Muscle layer of colon (tissue), 2 donors: ENCODE data around the gene PRLHR.

Source experiments
- H3K27ac ChIP-seq: one replicate; pipeline ENCODE4 v1.7.0; 2013; ENCODE audit warnings: low read depth, mild to moderate bottlenecking, low read length, moderate library complexity
- H3K27me3 ChIP-seq, 2 donors: one replicate each; pipeline ENCODE4 v1.7.0; 2013; ENCODE audit warnings: low read length in 2 of 2, mild to moderate bottlenecking in 2 of 2; ENCODE audit not compliant: insufficient read depth in 2 of 2, control insufficient read depth in 1 of 2
- H3K36me3 ChIP-seq: one replicate; pipeline ENCODE4 v1.7.0; 2013; ENCODE audit warnings: mild to moderate bottlenecking, low read length; ENCODE audit not compliant: insufficient read depth
- H3K4me1 ChIP-seq: one replicate; pipeline ENCODE4 v1.7.0; 2013; ENCODE audit warnings: mild to moderate bottlenecking, low read length; ENCODE audit not compliant: insufficient read depth
- H3K4me3 ChIP-seq, 2 donors: one replicate each; pipeline ENCODE4 v1.7.0; 2013; ENCODE audit warnings: low read length in 2 of 2, low read depth in 1 of 2, mild to moderate bottlenecking in 1 of 2, moderate library complexity in 1 of 2
- H3K9ac ChIP-seq: one replicate; pipeline ENCODE4 v1.7.0; 2013; ENCODE audit warnings: low read length
- H3K9me3 ChIP-seq: one replicate; pipeline ENCODE4 v1.7.0; 2013; ENCODE audit warnings: mild to moderate bottlenecking, low read length
- donor health status: abdominal sarcoma.
- donor health status: Adenocarcinoma of cecum.

The PRLHR gene

DNA sequence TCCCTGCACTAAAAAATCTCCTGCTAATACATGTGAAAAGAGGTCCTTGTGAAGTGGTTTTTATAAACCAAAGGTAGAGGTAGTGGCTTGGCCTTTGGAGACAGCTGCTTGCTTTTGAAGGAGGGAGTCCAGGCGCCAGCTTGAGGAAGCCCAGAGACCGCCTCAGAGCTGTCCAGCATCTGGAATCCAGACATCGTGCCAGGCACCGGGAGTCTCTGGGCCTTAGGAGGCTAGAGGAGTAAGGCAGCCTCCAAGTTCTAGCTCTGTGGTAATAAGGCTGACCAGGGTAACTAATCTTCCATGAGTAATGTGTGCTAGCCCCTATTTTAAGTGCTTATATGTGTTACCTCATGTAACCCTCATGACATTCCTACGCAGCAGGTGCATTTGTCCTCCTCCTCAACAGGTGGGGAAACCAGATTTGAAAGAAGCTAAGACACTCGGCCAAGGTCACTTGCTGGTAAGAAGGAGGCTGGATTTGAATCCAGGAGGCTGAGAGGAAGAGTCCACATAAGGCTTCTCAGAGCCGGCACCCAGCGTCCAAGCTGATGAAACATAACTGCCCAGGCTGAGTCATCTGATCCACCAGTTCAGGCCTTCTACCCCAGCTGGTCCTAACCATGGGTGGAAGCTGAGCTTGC lies 26.1 kb downstream of the PRLHR start:
- H3K36me3 ChIP-seq: no peaks in the 10 kb centered on the region
- H3K4me3 ChIP-seq: no peak overlapping the region
- H3K9me3 ChIP-seq: no peaks in the 10 kb centered on the region
- H3K27ac ChIP-seq: no peak overlapping the region
- H3K9ac ChIP-seq: no peak overlapping the region
- no peaks in the 10 kb centered on the region for H3K27me3 ChIP-seq
- H3K4me1 ChIP-seq: peaks cover 43% of the 10 kb centered on the region

DNA sequence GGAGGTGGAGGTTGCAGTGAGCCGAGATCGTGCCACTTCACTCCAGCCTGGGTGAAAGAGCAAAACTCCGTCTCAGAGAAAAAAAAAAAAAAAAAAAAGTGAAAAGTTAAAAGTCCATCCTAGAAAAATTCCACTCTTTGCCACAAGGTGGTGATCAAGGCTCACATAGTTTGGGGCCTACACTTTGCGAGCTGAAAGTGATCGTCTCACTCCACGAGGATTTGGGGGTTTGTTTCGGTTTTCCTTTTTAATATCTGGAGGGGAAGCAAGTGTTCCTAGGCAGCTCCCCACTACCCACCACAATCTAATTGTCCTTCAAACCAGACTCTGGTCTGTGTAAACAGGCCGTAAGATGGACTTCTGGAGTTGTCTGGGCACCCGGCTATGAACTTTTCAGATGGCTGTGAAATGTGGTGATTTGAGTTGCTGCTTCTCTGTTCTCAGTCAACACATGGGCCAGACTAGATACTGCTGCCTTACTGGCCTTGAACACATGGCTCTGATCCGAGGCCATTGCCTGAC lies 27.1 kb downstream of the PRLHR start:
- H3K4me1 ChIP-seq: peaks cover 43% of the 10 kb centered on the region
- H3K4me3 ChIP-seq: peak overlapping the region; percentile 29 to 40
- no peak overlapping the region for H3K9ac ChIP-seq

DNA sequence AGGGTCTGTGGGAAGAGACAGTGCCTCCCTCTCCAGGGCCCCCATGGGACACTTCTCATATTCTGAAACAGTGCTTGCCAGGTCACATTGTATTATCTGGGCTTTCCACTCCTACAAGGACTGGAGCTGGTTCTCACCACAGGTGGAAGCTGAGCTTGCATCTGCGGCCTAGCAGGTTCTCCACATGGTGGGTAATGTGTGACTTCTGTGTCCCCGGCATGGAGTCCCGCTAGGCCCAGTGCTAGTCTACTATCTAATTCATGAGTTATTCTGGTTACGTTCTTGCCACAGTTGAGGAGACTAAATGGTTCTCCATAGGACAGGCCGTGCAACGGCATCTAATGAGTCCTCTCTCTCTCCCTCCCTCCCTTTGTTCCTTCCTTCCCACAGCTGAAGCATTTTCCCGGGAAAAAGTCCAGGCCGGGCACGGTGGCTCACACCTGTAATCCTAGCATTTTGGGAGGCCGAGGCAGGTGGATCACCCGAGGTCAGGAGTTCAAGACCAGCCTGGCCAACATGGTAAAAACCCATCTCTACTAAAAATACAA lies 27.7 kb downstream of the PRLHR start:
- Histone ChIP-seq H3K4me3 (no peak overlapping the region), H3K27me3 (no peaks in the 10 kb centered on the region), H3K27ac (no peak overlapping the region), H3K36me3 (no peaks in the 10 kb centered on the region), H3K4me1 (peaks cover 43% of the 10 kb centered on the region), H3K9me3 (no peaks in the 10 kb centered on the region), H3K9ac (no peak overlapping the region)

More for the DNA sequence above, 27.1 kb downstream of the PRLHR start:
- Histone ChIP-seq H3K9me3 (no peaks in the 10 kb centered on the region), H3K27ac (no peak overlapping the region), H3K27me3 (no peaks in the 10 kb centered on the region), H3K36me3 (no peaks in the 10 kb centered on the region)

DNA sequence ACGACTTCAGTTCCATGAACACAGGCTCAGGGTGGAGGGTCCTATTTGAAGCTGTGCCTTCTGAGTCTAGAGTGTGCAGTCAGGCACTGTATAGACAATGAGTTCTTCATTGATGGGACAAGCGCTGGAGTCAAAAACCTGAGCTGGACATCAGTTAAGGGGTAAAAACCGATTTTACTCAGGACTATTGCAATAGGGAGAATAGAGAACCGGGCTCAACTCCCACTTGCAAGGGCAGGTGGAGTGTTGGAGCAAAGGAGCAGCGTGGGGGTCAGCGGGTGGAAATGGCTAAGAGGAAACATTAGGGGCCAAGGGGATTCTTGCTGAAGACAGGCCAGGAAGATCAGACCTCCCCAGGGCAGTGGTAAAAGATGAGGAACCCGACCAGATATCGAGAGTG lies 28.5 kb downstream of the PRLHR start:
- H3K4me1 ChIP-seq: peaks cover 43% of the 10 kb centered on the region
- H3K9ac ChIP-seq: no peak overlapping the region
- H3K4me3 ChIP-seq: no peak overlapping the region
- no peaks in the 10 kb centered on the region for H3K9me3 ChIP-seq
- H3K27ac ChIP-seq: no peak overlapping the region
- no peaks in the 10 kb centered on the region for H3K27me3 ChIP-seq
- no peaks in the 10 kb centered on the region for H3K36me3 ChIP-seq

DNA sequence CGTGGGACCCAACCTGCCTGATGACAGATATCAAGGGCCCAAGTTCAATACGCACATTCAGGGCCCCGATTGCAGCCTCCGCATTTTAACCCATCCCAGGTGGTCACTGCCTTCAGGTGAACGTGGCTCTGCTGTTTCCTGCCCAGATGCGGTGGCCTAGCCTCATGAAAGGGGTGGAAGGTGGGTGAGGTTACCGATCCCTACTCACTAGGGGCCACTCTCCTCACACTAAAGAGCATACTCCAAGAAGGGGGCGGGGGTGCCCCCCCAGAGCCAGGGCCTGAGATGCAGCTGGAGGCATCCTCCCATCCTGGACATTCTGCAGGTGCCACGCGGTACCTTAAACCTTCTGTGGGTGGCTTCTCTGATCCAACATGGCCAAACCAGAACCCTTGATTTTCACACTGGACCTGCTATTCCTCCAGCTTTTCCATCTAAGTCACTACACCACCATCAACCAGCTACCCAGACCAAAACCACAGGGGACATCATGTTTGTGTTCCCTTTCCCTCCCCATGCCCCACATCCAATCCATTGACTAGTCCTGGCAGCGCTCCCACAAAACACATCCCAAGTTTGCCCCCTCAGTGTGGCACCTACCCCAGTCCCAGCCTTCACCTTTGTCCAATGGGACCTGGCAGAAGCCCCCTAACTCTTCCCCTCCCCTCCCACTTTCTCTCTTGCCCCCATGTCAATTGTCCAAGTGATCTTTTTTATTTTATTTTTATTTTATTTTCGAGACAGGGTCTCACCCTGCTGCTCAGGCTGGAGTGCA lies 30.0 kb downstream of the PRLHR start:
- Histone ChIP-seq H3K4me1 (peaks cover 28% of the 10 kb centered on the region), H3K4me3 (no peak overlapping the region), H3K9me3 (no peaks in the 10 kb centered on the region)

DNA sequence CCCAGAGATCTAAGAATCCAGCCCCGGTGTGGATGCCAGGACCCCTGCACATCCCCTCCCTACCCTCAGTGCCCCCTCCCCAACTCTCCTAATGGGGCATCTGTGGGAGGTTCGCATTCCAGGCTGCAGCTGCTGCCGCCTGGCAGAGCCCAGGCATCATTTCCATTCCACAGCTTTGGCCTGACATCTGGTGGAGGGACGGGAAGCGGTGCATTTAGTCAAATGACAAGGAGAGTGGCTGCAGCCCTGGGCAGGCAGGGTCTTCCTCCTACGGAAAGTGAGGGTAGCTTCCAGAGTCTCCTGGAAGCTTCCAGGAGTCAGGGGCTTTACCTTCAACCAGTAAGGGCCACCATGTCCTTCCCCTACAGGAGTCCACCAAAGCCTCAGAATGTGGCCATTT lies 30.8 kb downstream of the PRLHR start:
- H3K27ac ChIP-seq: no peak overlapping the region
- H3K4me3 ChIP-seq: no peak overlapping the region
- no peaks in the 10 kb centered on the region for H3K27me3 ChIP-seq

More for the DNA sequence above, 30.0 kb downstream of the PRLHR start:
- no peak overlapping the region for H3K27ac ChIP-seq
- H3K36me3 ChIP-seq: no peaks in the 10 kb centered on the region
- H3K27me3 ChIP-seq: no peaks in the 10 kb centered on the region
- no peak overlapping the region for H3K9ac ChIP-seq

DNA sequence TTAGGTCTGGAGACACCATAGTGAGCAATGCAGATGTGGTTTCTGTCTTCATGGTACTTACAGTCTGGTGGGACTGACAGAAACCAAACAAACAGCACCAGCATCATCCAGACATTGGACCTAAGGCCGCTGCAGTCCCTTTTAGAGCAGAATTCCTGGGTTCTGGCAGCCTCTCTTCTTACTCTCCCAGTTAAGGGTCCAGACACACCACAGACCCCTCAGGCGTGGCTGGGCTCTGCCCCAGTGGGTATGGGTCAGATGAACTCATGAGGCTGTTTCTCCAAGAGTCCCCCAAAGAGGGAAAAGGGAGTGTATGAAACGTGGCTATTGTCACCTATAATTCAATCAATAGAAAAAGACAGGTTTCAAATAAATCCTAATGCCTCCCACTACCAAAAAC lies 31.3 kb downstream of the PRLHR start:
- H3K9ac ChIP-seq: no peak overlapping the region
- H3K9me3 ChIP-seq: no peaks in the 10 kb centered on the region
- H3K27me3 ChIP-seq: no peaks in the 10 kb centered on the region
- no peak overlapping the region for H3K4me3 ChIP-seq
- no peak overlapping the region for H3K27ac ChIP-seq
- H3K4me1 ChIP-seq: peaks cover 15% of the 10 kb centered on the region
- H3K36me3 ChIP-seq: no peaks in the 10 kb centered on the region

More for the DNA sequence above, 30.8 kb downstream of the PRLHR start:
- Histone ChIP-seq H3K9me3 (no peaks in the 10 kb centered on the region), H3K9ac (no peak overlapping the region), H3K36me3 (no peaks in the 10 kb centered on the region), H3K4me1 (peaks cover 20% of the 10 kb centered on the region)

DNA sequence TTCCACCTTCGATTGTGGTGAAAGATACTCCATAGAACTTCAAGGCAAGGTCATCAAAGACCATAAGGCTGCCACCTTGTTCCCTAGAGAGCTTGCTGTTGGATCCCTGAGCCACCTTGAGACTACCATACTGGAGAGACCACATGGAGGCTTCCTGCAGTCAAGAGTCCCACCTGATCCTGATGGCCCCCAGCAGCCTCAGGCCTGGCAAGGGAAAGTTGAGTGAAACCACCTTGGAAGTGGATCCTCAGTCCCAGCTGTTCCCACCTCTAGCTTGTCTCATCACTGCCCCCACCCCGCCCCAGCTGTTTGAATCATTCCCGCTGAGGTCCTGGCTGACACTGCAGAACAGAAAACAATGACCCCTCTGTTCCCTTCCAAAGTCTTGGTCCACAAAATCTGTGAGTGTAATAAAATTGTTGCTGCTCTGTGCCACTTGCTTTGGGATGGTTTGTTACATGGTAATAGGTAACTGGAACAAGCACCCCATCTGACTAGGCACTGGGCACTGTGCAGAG lies 32.0 kb downstream of the PRLHR start:
- Histone ChIP-seq H3K4me1 (peaks cover 8% of the 10 kb centered on the region), H3K27ac (no peak overlapping the region), H3K9me3 (no peaks in the 10 kb centered on the region), H3K36me3 (no peaks in the 10 kb centered on the region), H3K9ac (no peak overlapping the region), H3K4me3 (no peak overlapping the region), H3K27me3 (no peaks in the 10 kb centered on the region)

DNA sequence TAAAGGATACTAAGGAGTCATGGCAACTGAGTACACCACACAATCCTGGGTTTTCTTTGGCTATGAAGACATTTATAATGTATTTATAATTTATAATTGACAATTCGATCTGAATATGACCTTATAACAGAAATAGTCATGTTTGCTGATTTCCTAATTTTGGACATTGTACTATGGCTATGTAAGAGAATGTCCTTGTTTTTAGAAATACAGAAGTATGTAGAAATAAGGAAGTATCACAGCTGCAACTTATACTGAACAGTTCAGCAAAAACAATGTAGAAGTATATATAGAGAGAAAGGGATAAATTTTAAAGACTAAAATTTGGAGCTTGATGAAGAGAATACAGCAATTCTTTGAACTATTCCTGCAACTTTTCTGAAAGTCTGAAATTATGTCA lies 32.6 kb downstream of the PRLHR start:
- H3K4me1 ChIP-seq: peaks cover 8% of the 10 kb centered on the region
- H3K4me3 ChIP-seq: no peak overlapping the region
- H3K9ac ChIP-seq: no peak overlapping the region
- no peaks in the 10 kb centered on the region for H3K36me3 ChIP-seq
- H3K9me3 ChIP-seq: no peaks in the 10 kb centered on the region
- no peak overlapping the region for H3K27ac ChIP-seq
- no peaks in the 10 kb centered on the region for H3K27me3 ChIP-seq

DNA sequence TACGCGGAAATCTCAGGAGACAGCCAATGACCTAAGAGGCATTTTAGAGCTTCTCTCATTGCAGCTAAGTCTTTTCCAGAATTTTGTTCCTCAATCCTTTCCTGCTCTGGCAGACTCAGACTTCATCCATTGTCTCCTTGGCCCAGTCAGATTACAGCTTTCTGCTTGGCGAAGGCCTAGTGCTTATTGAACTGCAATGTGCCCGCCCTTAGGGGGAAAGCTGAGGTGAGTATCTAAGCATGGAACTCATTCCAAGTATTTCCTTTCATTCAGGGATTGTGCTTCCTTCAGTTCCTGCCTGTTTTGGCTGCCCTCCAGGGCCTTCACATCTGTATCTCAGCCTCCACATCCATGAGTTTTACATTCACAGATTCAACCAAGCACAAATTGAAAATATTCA lies 37.5 kb downstream of the PRLHR start:
- Histone ChIP-seq H3K27me3 (no peaks in the 10 kb centered on the region), H3K9ac (no peak overlapping the region)

DNA sequence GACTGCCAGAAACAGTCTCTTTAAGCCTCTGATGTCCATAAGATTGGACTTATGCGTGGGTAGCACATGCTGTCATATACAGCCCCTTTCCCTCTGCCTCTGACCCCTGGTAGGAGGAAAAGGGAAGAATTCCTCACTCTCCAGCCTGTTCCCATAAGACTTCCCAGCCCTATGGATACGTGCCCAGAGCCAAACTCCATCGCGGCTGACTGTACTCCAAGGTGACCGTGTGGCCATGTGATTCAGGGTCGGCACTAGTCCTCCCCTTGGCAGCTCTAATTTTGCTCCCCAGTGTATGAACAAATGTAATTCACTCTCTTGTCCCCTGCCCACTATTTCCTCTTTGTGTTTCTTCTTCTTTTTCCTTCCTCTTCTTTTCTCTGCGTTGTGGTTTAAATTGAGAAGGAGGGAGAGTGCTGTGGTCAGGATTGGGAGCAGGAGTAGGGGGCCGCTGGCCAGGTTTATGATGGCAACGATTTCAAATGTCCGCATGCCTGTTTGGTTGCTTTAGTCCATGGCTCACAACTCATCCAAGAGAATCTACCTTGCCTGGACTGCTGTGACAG lies 43.8 kb downstream of the PRLHR start:
- H3K27ac ChIP-seq: no peak overlapping the region
- H3K4me1 ChIP-seq: no peaks in the 10 kb centered on the region
- no peak overlapping the region for H3K4me3 ChIP-seq
- H3K9ac ChIP-seq: no peak overlapping the region
- no peaks in the 10 kb centered on the region for H3K9me3 ChIP-seq
- no peaks in the 10 kb centered on the region for H3K27me3 ChIP-seq
- H3K36me3 ChIP-seq: no peaks in the 10 kb centered on the region

More for the DNA sequence above, 37.5 kb downstream of the PRLHR start:
- H3K4me3 ChIP-seq: no peak overlapping the region
- no peak overlapping the region for H3K27ac ChIP-seq
- no peaks in the 10 kb centered on the region for H3K36me3 ChIP-seq
- no peaks in the 10 kb centered on the region for H3K9me3 ChIP-seq
- no peaks in the 10 kb centered on the region for H3K4me1 ChIP-seq
